HCT116 (cell line): ENCODE data around the gene ADAMTS3. TPM values are rescaled to one million over a fixed set of nuclear protein-coding genes. Genes with fewer than 3 reads are reported as not detected.

Experiments used
- ATAC-seq: fragments of 200-7000 bp; cut with Tn5 transposase; 2 replicates; pipeline ENCODE4 v1.9.1; 2020; ENCODE audit warnings: mild to moderate bottlenecking, moderate library complexity
- BruUV-seq: library from RNA; stranded (reverse); fragments of 400-500 nt; replicated peaks from 2 replicates; lab custom pipeline; 2021; lab: Mats Ljungman, UMichigan
- CTCF ChIA-PET: fragments of 300-600 bp; sonication (Branson Sonifier 250); formaldehyde crosslinking; loops from one replicate; lab custom pipeline; 2021; ENCODE audit warnings: antibody characterized with exemption; lab: Charles Lee
- POLR2A ChIA-PET: fragments of 300-600, 350-600 bp; sonication (Branson Sonifier 250); formaldehyde crosslinking; loops from one replicate; lab custom pipeline; 2021; ENCODE audit warnings: antibody characterized with exemption; lab: Charles Lee
- RAD21 ChIA-PET, 2 experiments: fragments of 300-600 bp; sonication (Branson Sonifier 250); formaldehyde crosslinking; loops; one replicate each; lab custom pipeline; 2023; ENCODE audit warnings: low total read pairs in 2 of 2; ENCODE audit not compliant: uncharacterized antibody in 2 of 2, unreplicated experiment in 2 of 2, low non-redundant PET in 1 of 2; lab: Charles Lee
- DNase-seq: peaks from one replicate; pipeline ENCODE4 v3.0.0-alpha.2; 2010; ENCODE audit warnings: low read depth, low spot score
- H2AFZ ChIP-seq: fragments of 200-600 bp; shearing (Covaris generic), sonication (generic); 2 replicates; pipeline ENCODE4 v1.6.1; 2017; ENCODE audit warnings: low read depth, mixed run types, mixed read lengths, antibody characterized with exemption, low read length; ENCODE audit not compliant: poor library complexity, severe bottlenecking
- H3K27ac ChIP-seq: 2 replicates; pipeline ENCODE4 v1.5.1; 2012; ENCODE audit warnings: low read depth, low read length
- H3K27me3 ChIP-seq: fragments of 200-600 bp; sonication (generic); 2 replicates; pipeline ENCODE4 v1.6.1; 2016; ENCODE audit warnings: mixed run types, low read length, mixed read lengths; ENCODE audit not compliant: insufficient read depth
- H3K36me3 ChIP-seq, 2 experiments: fragments of 200-500 bp in 1 of 2; fragments of 200-600 bp in 1 of 2; sonication (Bioruptor generic) in 1 of 2; sonication (generic) in 1 of 2; 2 replicates each; pipeline versions ENCODE4 v1.5.1 to v1.6.1; 2014 to 2016; ENCODE audit warnings: low read length in 2 of 2, inconsistent platforms in 1 of 2, mixed read lengths in 1 of 2, mixed run types in 1 of 2; ENCODE audit not compliant: insufficient read depth in 2 of 2, control insufficient read depth in 1 of 2
- H3K4me1 ChIP-seq, 2 experiments: fragments of 200-600 bp in 1 of 2; sonication (generic) in 1 of 2; 2 replicates each; pipeline versions ENCODE4 v1.5.1 to v1.6.1; 2012 to 2017; ENCODE audit warnings: low read length in 2 of 2, inconsistent platforms in 1 of 2, mild to moderate bottlenecking in 1 of 2, mixed read lengths in 1 of 2, mixed run types in 1 of 2, moderate library complexity in 1 of 2; ENCODE audit not compliant: insufficient read depth in 2 of 2, control insufficient read depth in 1 of 2
- H3K4me2 ChIP-seq: fragments of 200-600 bp; sonication (generic); 2 replicates; pipeline ENCODE4 v1.6.1; 2017; ENCODE audit warnings: mixed run types, low read length, mixed read lengths
- H3K4me3 ChIP-seq, 2 experiments: fragments of 200-600 bp in 1 of 2; sonication (generic) in 1 of 2; replicated peaks in 1 of 2; 2 replicates each; pipeline ENCODE4 v1.5.1; 2011 to 2016; ENCODE audit warnings: low read length in 2 of 2, control low read depth in 1 of 2, low read depth in 1 of 2, mild to moderate bottlenecking in 1 of 2, mixed read lengths in 1 of 2, mixed run types in 1 of 2
- H3K79me2 ChIP-seq: fragments of 200-600 bp; sonication (generic); 2 replicates; pipeline ENCODE4 v1.6.1; 2017; ENCODE audit warnings: mild to moderate bottlenecking, mixed run types, low read length, moderate library complexity, mixed read lengths; ENCODE audit not compliant: insufficient read depth
- H3K9ac ChIP-seq: fragments of 200-600 bp; sonication (generic); 2 replicates; pipeline ENCODE4 v1.6.1; 2016; ENCODE audit warnings: low read length, mixed read lengths
- H3K9me2 ChIP-seq: fragments of 200-600 bp; sonication (generic), shearing (Covaris generic); 2 replicates; pipeline ENCODE4 v1.6.1; 2017; ENCODE audit warnings: mixed run types, mild to moderate bottlenecking, moderate library complexity; ENCODE audit not compliant: insufficient read depth
- H3K9me3 ChIP-seq, 2 experiments: fragments of 200-500 bp in 1 of 2; fragments of 200-600 bp in 1 of 2; sonication (Bioruptor generic) in 1 of 2; sonication (generic) in 1 of 2; 2 replicates each; pipeline ENCODE4 v1.6.1; 2014 to 2017; ENCODE audit warnings: low read length in 2 of 2, mixed read lengths in 2 of 2, inconsistent platforms in 1 of 2, low read depth in 1 of 2, mild to moderate bottlenecking in 1 of 2, mixed run types in 1 of 2, moderate library complexity in 1 of 2; ENCODE audit not compliant: control insufficient read depth in 1 of 2, insufficient read depth in 1 of 2
- H4K20me1 ChIP-seq: fragments of 200-600 bp; sonication (generic), shearing (Covaris generic); 2 replicates; pipeline ENCODE4 v1.6.1; 2017; ENCODE audit warnings: mixed run types, mild to moderate bottlenecking, moderate library complexity; ENCODE audit not compliant: insufficient read depth
- CBX3 ChIP-seq: IDR thresholded peaks from 2 replicates; pipeline ENCODE4 v1.6.1; 2012; ENCODE audit warnings: low read depth
- CEBPB ChIP-seq: IDR thresholded peaks from 2 replicates; pipeline ENCODE4 v1.6.1; 2012; ENCODE audit warnings: low read depth
- EGR1 ChIP-seq: IDR thresholded peaks from 2 replicates; pipeline ENCODE4 v1.6.1; 2012; ENCODE audit warnings: low read depth
- EZH2phosphoT487 ChIP-seq: fragments of 200-600 bp; IDR thresholded peaks from 2 replicates; pipeline ENCODE4 v1.6.1; 2018; ENCODE audit warnings: antibody characterized with exemption, borderline replicate concordance
- FOSL1 ChIP-seq: IDR thresholded peaks from 2 replicates; pipeline ENCODE4 v1.6.1; 2012; ENCODE audit warnings: low read depth
- JUND ChIP-seq: IDR thresholded peaks from 2 replicates; pipeline ENCODE4 v1.6.1; 2012
- POLR2A ChIP-seq: IDR thresholded peaks from 2 replicates; pipeline ENCODE4 v1.7.0; 2011; ENCODE audit warnings: borderline replicate concordance; ENCODE audit not compliant: insufficient read depth, insufficient read length; ENCODE audit errors: extremely low read depth
- RAD21 ChIP-seq: IDR thresholded peaks from 2 replicates; pipeline ENCODE4 v1.6.1; 2012; ENCODE audit warnings: low read depth, mild to moderate bottlenecking
- SIN3A ChIP-seq: IDR thresholded peaks from 2 replicates; pipeline ENCODE4 v1.6.1; 2012; ENCODE audit warnings: low read depth
- SRF ChIP-seq: IDR thresholded peaks from 2 replicates; pipeline ENCODE4 v1.6.1; 2012; ENCODE audit warnings: low read depth
- TCF7L2 ChIP-seq: IDR thresholded peaks from 2 replicates; pipeline ENCODE4 v1.7.0; 2011; ENCODE audit warnings: borderline replicate concordance, inconsistent platforms; ENCODE audit not compliant: insufficient read depth, insufficient read length; ENCODE audit errors: extremely low read depth
- YY1 ChIP-seq: IDR thresholded peaks from 2 replicates; pipeline ENCODE4 v1.6.1; 2011; ENCODE audit warnings: low read length, low read depth, moderate library complexity, mild to moderate bottlenecking; ENCODE audit not compliant: insufficient replicate concordance; ENCODE audit errors: extremely low read depth
- ZFX ChIP-seq: fragments of 450-650 bp; IDR thresholded peaks from 2 replicates; pipeline ENCODE4 v1.6.1; 2017
- ZNF274 ChIP-seq: fragments of 200-500 bp; sonication (Bioruptor generic); IDR thresholded peaks from 2 replicates; pipeline ENCODE4 v1.6.1; 2014; ENCODE audit warnings: mild to moderate bottlenecking, low read depth, low read length, inconsistent platforms
- intact Hi-C: fragments of 100-400 bp; cut with micrococcal nuclease; formaldehyde crosslinking; loops from 2 replicates; pipeline ENCODE4 v1.10.0; 2022
- total RNA-seq: library from RNA; stranded (reverse); gene quantifications from one replicate; pipeline ENCODE4 v1.2.1, GENCODE V29; 2021; ENCODE audit not compliant: unreplicated experiment
- TF ChIP-seq, protein P1 (sequence below): IDR thresholded peaks from 2 replicates; pipeline ENCODE4 v1.6.1; 2012; ENCODE audit warnings: low read depth
- TF ChIP-seq, protein P2 (sequence below): IDR thresholded peaks from 2 replicates; pipeline ENCODE4 v1.6.1; 2011; ENCODE audit warnings: mild to moderate bottlenecking, low read length, moderate library complexity; ENCODE audit not compliant: insufficient replicate concordance; ENCODE audit errors: extremely low read depth
- TF ChIP-seq, protein P3 (sequence below), 3 experiments: fragments of 200-600 bp in 1 of 3; sonication (generic) in 1 of 3; IDR thresholded peaks in 2 of 3; conservative IDR thresholded peaks in 1 of 3; 2 replicates each; pipeline ENCODE4 v1.5.1; 2012 to 2017; ENCODE audit warnings: low read depth in 2 of 3, low read length in 2 of 3, antibody characterized with exemption in 1 of 3, borderline replicate concordance in 1 of 3, control low read depth in 1 of 3, mild to moderate bottlenecking in 1 of 3, mixed read lengths in 1 of 3, mixed run types in 1 of 3, moderate library complexity in 1 of 3; ENCODE audit not compliant: insufficient read depth in 1 of 3
- TF ChIP-seq, protein P4 (sequence below): IDR thresholded peaks from 2 replicates; pipeline ENCODE4 v1.6.1; 2012
- TF ChIP-seq, protein P5 (sequence below): IDR thresholded peaks from 2 replicates; pipeline ENCODE4 v1.6.1; 2012

The ADAMTS3 gene
- total RNA-seq, 1 experiment from 2014 or later = not detected

DNA sequence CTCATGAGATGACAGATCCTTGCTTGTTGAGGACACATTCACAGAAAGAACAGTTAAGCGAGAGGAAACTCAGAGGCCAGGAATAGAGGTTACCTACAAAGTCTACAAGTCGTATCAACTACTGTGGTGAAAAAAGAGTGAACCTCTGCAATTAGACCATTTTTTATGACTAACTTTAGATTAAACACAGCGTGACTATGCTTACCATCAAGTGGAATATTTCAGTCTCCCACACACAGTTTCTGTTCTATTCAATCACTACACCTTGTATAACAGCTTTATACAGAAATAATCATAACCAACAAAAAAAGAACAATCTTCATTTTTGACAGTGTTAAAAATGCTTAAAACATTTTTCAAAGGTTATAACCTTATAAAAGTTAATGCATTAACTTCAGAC is 46.6 kb downstream of the ADAMTS3 start:
- Histone ChIP-seq H3K4me3 (no peak overlapping the region), H3K9me3 (no peaks in the 10 kb centered on the region; a peak in 1 of 4 replicates), H2AFZ (no peak overlapping the region), H3K27ac (no peak overlapping the region), H3K9me2 (no peaks in the 10 kb centered on the region), H3K4me2 (no peak overlapping the region), H3K9ac (no peak overlapping the region), H3K4me1 (no peaks in the 10 kb centered on the region), H4K20me1 (no peaks in the 10 kb centered on the region), H3K79me2 (no peaks in the 10 kb centered on the region)
- CTCF ChIA-PET = no interaction called here
- DNase-seq (no peak), ATAC-seq (no peak)
- intact Hi-C loops = no loop called here
- BruUV-seq = no TSS peak
- RAD21 ChIA-PET = no interaction called here
- no peak for TF ChIP-seq CBX3
- no peak for TF ChIP-seq ZFX
- TF ChIP-seq, protein P1, sequence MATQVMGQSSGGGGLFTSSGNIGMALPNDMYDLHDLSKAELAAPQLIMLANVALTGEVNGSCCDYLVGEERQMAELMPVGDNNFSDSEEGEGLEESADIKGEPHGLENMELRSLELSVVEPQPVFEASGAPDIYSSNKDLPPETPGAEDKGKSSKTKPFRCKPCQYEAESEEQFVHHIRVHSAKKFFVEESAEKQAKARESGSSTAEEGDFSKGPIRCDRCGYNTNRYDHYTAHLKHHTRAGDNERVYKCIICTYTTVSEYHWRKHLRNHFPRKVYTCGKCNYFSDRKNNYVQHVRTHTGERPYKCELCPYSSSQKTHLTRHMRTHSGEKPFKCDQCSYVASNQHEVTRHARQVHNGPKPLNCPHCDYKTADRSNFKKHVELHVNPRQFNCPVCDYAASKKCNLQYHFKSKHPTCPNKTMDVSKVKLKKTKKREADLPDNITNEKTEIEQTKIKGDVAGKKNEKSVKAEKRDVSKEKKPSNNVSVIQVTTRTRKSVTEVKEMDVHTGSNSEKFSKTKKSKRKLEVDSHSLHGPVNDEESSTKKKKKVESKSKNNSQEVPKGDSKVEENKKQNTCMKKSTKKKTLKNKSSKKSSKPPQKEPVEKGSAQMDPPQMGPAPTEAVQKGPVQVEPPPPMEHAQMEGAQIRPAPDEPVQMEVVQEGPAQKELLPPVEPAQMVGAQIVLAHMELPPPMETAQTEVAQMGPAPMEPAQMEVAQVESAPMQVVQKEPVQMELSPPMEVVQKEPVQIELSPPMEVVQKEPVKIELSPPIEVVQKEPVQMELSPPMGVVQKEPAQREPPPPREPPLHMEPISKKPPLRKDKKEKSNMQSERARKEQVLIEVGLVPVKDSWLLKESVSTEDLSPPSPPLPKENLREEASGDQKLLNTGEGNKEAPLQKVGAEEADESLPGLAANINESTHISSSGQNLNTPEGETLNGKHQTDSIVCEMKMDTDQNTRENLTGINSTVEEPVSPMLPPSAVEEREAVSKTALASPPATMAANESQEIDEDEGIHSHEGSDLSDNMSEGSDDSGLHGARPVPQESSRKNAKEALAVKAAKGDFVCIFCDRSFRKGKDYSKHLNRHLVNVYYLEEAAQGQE = no peak
- no peak for TF ChIP-seq SIN3A
- TF ChIP-seq, protein P2, sequence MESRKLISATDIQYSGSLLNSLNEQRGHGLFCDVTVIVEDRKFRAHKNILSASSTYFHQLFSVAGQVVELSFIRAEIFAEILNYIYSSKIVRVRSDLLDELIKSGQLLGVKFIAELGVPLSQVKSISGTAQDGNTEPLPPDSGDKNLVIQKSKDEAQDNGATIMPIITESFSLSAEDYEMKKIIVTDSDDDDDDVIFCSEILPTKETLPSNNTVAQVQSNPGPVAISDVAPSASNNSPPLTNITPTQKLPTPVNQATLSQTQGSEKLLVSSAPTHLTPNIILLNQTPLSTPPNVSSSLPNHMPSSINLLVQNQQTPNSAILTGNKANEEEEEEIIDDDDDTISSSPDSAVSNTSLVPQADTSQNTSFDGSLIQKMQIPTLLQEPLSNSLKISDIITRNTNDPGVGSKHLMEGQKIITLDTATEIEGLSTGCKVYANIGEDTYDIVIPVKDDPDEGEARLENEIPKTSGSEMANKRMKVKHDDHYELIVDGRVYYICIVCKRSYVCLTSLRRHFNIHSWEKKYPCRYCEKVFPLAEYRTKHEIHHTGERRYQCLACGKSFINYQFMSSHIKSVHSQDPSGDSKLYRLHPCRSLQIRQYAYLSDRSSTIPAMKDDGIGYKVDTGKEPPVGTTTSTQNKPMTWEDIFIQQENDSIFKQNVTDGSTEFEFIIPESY = no peak
- no peak for TF ChIP-seq TCF7L2
- TF ChIP-seq YY1 = no peak
- TF ChIP-seq, protein P3, sequence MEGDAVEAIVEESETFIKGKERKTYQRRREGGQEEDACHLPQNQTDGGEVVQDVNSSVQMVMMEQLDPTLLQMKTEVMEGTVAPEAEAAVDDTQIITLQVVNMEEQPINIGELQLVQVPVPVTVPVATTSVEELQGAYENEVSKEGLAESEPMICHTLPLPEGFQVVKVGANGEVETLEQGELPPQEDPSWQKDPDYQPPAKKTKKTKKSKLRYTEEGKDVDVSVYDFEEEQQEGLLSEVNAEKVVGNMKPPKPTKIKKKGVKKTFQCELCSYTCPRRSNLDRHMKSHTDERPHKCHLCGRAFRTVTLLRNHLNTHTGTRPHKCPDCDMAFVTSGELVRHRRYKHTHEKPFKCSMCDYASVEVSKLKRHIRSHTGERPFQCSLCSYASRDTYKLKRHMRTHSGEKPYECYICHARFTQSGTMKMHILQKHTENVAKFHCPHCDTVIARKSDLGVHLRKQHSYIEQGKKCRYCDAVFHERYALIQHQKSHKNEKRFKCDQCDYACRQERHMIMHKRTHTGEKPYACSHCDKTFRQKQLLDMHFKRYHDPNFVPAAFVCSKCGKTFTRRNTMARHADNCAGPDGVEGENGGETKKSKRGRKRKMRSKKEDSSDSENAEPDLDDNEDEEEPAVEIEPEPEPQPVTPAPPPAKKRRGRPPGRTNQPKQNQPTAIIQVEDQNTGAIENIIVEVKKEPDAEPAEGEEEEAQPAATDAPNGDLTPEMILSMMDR (IDR thresholded peaks at IDR 0.05 in 2 of 3, conservative IDR thresholded peaks at IDR 0.05 in 1 of 3; ENCODE audit: borderline replicate concordance in 1 of 3, insufficient read depth in 1 of 3, low read depth in 2 of 3, low read length in 2 of 3) = no peak
- TF ChIP-seq RAD21 = no peak
- TF ChIP-seq FOSL1 = no peak
- TF ChIP-seq EGR1 = no peak
- no peak for TF ChIP-seq POLR2A
- TF ChIP-seq, protein P4, sequence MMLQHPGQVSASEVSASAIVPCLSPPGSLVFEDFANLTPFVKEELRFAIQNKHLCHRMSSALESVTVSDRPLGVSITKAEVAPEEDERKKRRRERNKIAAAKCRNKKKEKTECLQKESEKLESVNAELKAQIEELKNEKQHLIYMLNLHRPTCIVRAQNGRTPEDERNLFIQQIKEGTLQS = no peak
- TF ChIP-seq, protein P5, sequence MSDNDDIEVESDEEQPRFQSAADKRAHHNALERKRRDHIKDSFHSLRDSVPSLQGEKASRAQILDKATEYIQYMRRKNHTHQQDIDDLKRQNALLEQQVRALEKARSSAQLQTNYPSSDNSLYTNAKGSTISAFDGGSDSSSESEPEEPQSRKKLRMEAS = no peak
- TF ChIP-seq JUND = no peak
- TF ChIP-seq CEBPB = no peak
- no peak for TF ChIP-seq EZH2phosphoT487
- no peak for TF ChIP-seq SRF
- no peak for TF ChIP-seq ZNF274
- TF ChIP-seq, all 23 proteins: peak for 0
- no peaks in the 10 kb centered on the region for H3K36me3 ChIP-seq
- H3K27me3 ChIP-seq = no peaks in the 10 kb centered on the region
- POLR2A ChIA-PET = no interaction called here
